ENCODE results near the gene SMAP1. TPM values are rescaled to one million over a fixed set of nuclear protein-coding genes. Genes with fewer than 3 reads are reported as not detected.

The SMAP1 gene
- total and polyA plus RNA-seq, 9 of the 15 experiments (the other 6 are each of a cell fraction or from before 2014, with no cell fraction given), result 11.4 to 26.4 (median 15.5) TPM

DNA sequence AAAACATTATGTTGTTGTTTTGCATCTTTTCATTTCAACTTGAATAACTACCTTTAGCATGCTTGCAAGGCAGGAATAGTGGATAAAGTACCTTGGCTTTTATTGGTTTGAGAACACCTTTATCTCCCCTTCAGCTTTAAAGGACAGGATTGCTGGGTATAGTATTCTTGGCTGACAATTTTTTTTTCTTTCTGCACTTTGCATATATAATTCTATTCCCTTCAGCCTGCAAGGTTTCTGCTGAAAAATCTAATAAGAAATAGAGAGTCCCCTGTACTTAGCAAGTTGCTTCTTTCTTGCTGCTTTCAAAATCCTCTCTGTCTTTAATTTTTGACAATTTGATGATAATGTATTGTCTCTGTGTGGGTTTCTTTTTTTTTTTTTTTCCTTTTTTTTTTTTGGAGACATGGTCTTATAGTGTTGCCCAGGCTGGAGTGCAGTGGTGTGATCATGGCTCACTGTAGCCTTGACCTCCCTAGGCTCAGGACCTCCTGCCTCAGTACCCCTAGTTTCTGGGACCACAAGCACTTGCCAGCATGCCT, 47.1 kb downstream of the SMAP1 start:
- H3K27ac ChIP-seq (ENCODE audit: extremely low read depth, low read depth, low read length), result no peak overlapping the region
- no peak overlapping the region for H2AFZ ChIP-seq (ENCODE audit: low read depth, low read length)
- in situ Hi-C loops (cut with MboI), result no loop called here
- peaks cover 5% of the 10 kb centered on the region; the same call in 1 of the 3 replicates for H3K79me2 ChIP-seq (ENCODE audit: control insufficient read depth, insufficient read depth, low read length)
- intact Hi-C loops (cut with micrococcal nuclease), result no loop called here
- no peak overlapping the region for H3K4me3 ChIP-seq
- H3K4me1 ChIP-seq (replicated peaks in 1 of 2; ENCODE audit: control insufficient read depth in 2 of 2, insufficient read depth in 2 of 2, low read length in 2 of 2), result no peaks in the 10 kb centered on the region
- CTCF ChIA-PET (ENCODE audit: low intra/inter-chr PET ratio), result no interaction called here
- H3K9ac ChIP-seq (ENCODE audit: insufficient read depth in 1 of 2, low read depth in 2 of 2, low read length in 2 of 2), result no peak overlapping the region
- no peaks in the 10 kb centered on the region for H3K27me3 ChIP-seq (ENCODE audit: control insufficient read depth in 2 of 2, insufficient read depth in 2 of 2, low read length in 2 of 2)
- peaks cover 3% of the 10 kb centered on the region; the same call in 1 of the 2 replicates for H4K20me1 ChIP-seq (replicated peaks; ENCODE audit: control insufficient read depth, insufficient read depth, low read length)
- no peaks in the 10 kb centered on the region for H3K9me1 ChIP-seq (ENCODE audit: control insufficient read depth, insufficient read depth, low read length)
- no TSS peak for BruUV-seq (replicated peaks)
- POLR2A ChIA-PET, result no interaction called here
- no peak overlapping the region for H3K4me2 ChIP-seq (ENCODE audit: insufficient read depth, low read length)
- H3K9me3 ChIP-seq (replicated peaks; ENCODE audit: control insufficient read depth, insufficient read depth, low read depth, low read length), result no peaks in the 10 kb centered on the region
- no peaks in the 10 kb centered on the region for H3K36me3 ChIP-seq (ENCODE audit: control insufficient read depth, insufficient read depth, low read length)
- ATAC-seq (no peak), DNase-seq (ENCODE audit: extremely low read depth in 1 of 4, low spot score in 3 of 4) (no peak), FAIRE-seq (no peak)
- TF ChIP-seq, protein P1, sequence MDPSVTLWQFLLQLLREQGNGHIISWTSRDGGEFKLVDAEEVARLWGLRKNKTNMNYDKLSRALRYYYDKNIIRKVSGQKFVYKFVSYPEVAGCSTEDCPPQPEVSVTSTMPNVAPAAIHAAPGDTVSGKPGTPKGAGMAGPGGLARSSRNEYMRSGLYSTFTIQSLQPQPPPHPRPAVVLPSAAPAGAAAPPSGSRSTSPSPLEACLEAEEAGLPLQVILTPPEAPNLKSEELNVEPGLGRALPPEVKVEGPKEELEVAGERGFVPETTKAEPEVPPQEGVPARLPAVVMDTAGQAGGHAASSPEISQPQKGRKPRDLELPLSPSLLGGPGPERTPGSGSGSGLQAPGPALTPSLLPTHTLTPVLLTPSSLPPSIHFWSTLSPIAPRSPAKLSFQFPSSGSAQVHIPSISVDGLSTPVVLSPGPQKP (CRISPR knock-in tag; IDR thresholded peaks at IDR 0.05), result no peak
- TF ChIP-seq DDX20 (tag; IDR thresholded peaks at IDR 0.05; ENCODE audit: low read depth), result no peak
- TF ChIP-seq ZNF23 (CRISPR knock-in tag; IDR thresholded peaks at IDR 0.05), result no peak
- TF ChIP-seq, protein P2, sequence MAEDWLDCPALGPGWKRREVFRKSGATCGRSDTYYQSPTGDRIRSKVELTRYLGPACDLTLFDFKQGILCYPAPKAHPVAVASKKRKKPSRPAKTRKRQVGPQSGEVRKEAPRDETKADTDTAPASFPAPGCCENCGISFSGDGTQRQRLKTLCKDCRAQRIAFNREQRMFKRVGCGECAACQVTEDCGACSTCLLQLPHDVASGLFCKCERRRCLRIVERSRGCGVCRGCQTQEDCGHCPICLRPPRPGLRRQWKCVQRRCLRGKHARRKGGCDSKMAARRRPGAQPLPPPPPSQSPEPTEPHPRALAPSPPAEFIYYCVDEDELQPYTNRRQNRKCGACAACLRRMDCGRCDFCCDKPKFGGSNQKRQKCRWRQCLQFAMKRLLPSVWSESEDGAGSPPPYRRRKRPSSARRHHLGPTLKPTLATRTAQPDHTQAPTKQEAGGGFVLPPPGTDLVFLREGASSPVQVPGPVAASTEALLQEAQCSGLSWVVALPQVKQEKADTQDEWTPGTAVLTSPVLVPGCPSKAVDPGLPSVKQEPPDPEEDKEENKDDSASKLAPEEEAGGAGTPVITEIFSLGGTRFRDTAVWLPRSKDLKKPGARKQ (CRISPR knock-in tag; IDR thresholded peaks at IDR 0.05), result no peak
- TF ChIP-seq ZFP1 (CRISPR knock-in tag; IDR thresholded peaks at IDR 0.05), result peak; percentile 42; the same call in 1 of the 2 replicates
- TF ChIP-seq ZC3H4 (CRISPR knock-in tag; IDR thresholded peaks at IDR 0.05; ENCODE audit: borderline replicate concordance), result no peak
- TF ChIP-seq TAF7 (tag; IDR thresholded peaks at IDR 0.05), result no peak

Measured in K562 (cell line).